Neuron (in vitro differentiated cells): ENCODE results near the gene DSCAML1.
"Not testable (repeated sequence)": the region's sequence is repeated elsewhere in the genome, so short reads cannot be mapped to it uniquely, and the experiment has no call there.

Experiments used
- H2AFZ ChIP-seq: one replicate; pipeline ENCODE4 v1.6.1; 2013; ENCODE audit warnings: low read depth, mild to moderate bottlenecking, inconsistent platforms, low read length, moderate library complexity
- H3K27me3 ChIP-seq: one replicate; pipeline ENCODE4 v1.6.1; 2013; ENCODE audit warnings: low read length; ENCODE audit not compliant: insufficient read depth
- H3K36me3 ChIP-seq: one replicate; pipeline ENCODE4 v1.6.1; 2013; ENCODE audit warnings: low read length; ENCODE audit not compliant: insufficient read depth
- H3K4me1 ChIP-seq: one replicate; pipeline ENCODE4 v1.6.1; 2013; ENCODE audit warnings: low read length; ENCODE audit not compliant: insufficient read depth
- H3K4me3 ChIP-seq: 2 replicates; pipeline ENCODE4 v1.5.1; 2013; ENCODE audit warnings: mild to moderate bottlenecking, low read length, moderate library complexity
- H3K9me3 ChIP-seq: one replicate; pipeline ENCODE4 v1.6.1; 2013; ENCODE audit warnings: low read length

Gene DSCAML1

GRCh38 chr11:117412653-117413275 lies 384.3 kb downstream of the DSCAML1 start:
- H3K27me3 ChIP-seq: no peaks in the 10 kb centered on the region
- H3K4me1 ChIP-seq: no peaks in the 10 kb centered on the region
- peaks cover 37% of the 10 kb centered on the region for H3K36me3 ChIP-seq
- no peak overlapping the region for H2AFZ ChIP-seq
- H3K9me3 ChIP-seq: peaks cover 1% of the 10 kb centered on the region
- H3K4me3 ChIP-seq: no peak overlapping the region

- Histone ChIP-seq H3K36me3 (peaks cover 41% of the 10 kb centered on the region), H3K4me3 (no peak overlapping the region), H3K4me1 (no peaks in the 10 kb centered on the region), H2AFZ (no peak overlapping the region), H3K27me3 (no peaks in the 10 kb centered on the region), H3K9me3 (peaks cover 1% of the 10 kb centered on the region)
Measured at GRCh38 chr11:117412176-117412575, 384.8 kb downstream of the DSCAML1 start.

- peaks cover 4% of the 10 kb centered on the region for H3K9me3 ChIP-seq
- H3K4me1 ChIP-seq: no peaks in the 10 kb centered on the region
- H2AFZ ChIP-seq: no peak overlapping the region
- H3K27me3 ChIP-seq: no peaks in the 10 kb centered on the region
- H3K4me3 ChIP-seq: no peak overlapping the region
- H3K36me3 ChIP-seq: peaks cover 41% of the 10 kb centered on the region
Measured at GRCh38 chr11:117411736-117412135, 385.3 kb downstream of the DSCAML1 start.

- Histone ChIP-seq H3K4me3 (no peak overlapping the region), H3K36me3 (peaks cover 41% of the 10 kb centered on the region), H2AFZ (no peak overlapping the region), H3K27me3 (no peaks in the 10 kb centered on the region), H3K9me3 (peaks cover 8% of the 10 kb centered on the region), H3K4me1 (no peaks in the 10 kb centered on the region)
Measured at GRCh38 chr11:117410861-117411710, 385.9 kb downstream of the DSCAML1 start.

GRCh38 chr11:117410238-117410637 lies 386.8 kb downstream of the DSCAML1 start:
- H3K4me1 ChIP-seq: no peaks in the 10 kb centered on the region
- H3K27me3 ChIP-seq: no peaks in the 10 kb centered on the region
- H2AFZ ChIP-seq: no peak overlapping the region
- peaks cover 43% of the 10 kb centered on the region for H3K36me3 ChIP-seq
- H3K4me3 ChIP-seq: no peak overlapping the region
- peaks cover 10% of the 10 kb centered on the region for H3K9me3 ChIP-seq

GRCh38 chr11:117409511-117409910 lies 387.5 kb downstream of the DSCAML1 start:
- no peaks in the 10 kb centered on the region for H3K4me1 ChIP-seq
- H3K4me3 ChIP-seq: no peak overlapping the region
- peaks cover 48% of the 10 kb centered on the region for H3K36me3 ChIP-seq
- peaks cover 14% of the 10 kb centered on the region for H3K9me3 ChIP-seq
- no peak overlapping the region for H2AFZ ChIP-seq
- no peaks in the 10 kb centered on the region for H3K27me3 ChIP-seq

- Histone ChIP-seq H3K36me3 (peaks cover 49% of the 10 kb centered on the region), H3K9me3 (peaks cover 12% of the 10 kb centered on the region), H3K27me3 (no peaks in the 10 kb centered on the region), H3K4me1 (no peaks in the 10 kb centered on the region), H2AFZ (no peak overlapping the region), H3K4me3 (no peak overlapping the region)
Measured at GRCh38 chr11:117408356-117408755, 388.7 kb downstream of the DSCAML1 start.

- Histone ChIP-seq H3K36me3 (peaks cover 47% of the 10 kb centered on the region), H3K27me3 (no peaks in the 10 kb centered on the region), H3K4me3 (no peak overlapping the region), H2AFZ (no peak overlapping the region), H3K9me3 (peaks cover 12% of the 10 kb centered on the region), H3K4me1 (no peaks in the 10 kb centered on the region)
Measured at GRCh38 chr11:117407016-117407415, 390.0 kb downstream of the DSCAML1 start.

- not testable (repeated sequence) for H3K27me3 ChIP-seq, H3K4me3 ChIP-seq, H3K4me1 ChIP-seq, H2AFZ ChIP-seq
- Histone ChIP-seq H3K9me3 (peaks cover 12% of the 10 kb centered on the region), H3K36me3 (peaks cover 38% of the 10 kb centered on the region)
Measured at GRCh38 chr11:117405898-117406297, 391.1 kb downstream of the DSCAML1 start.

GRCh38 chr11:117399100-117399840 lies 397.7 kb downstream of the DSCAML1 start:
- H3K4me1 ChIP-seq, H3K27me3 ChIP-seq, H3K4me3 ChIP-seq, H2AFZ ChIP-seq: not testable (repeated sequence)
- Histone ChIP-seq H3K36me3 (peaks cover 34% of the 10 kb centered on the region), H3K9me3 (peaks cover 13% of the 10 kb centered on the region)

- Histone ChIP-seq H3K9me3 (peaks cover 13% of the 10 kb centered on the region), H3K36me3 (peaks cover 40% of the 10 kb centered on the region)
- not testable (repeated sequence) for H3K4me1 ChIP-seq, H2AFZ ChIP-seq, H3K4me3 ChIP-seq, H3K27me3 ChIP-seq
Measured at GRCh38 chr11:117398618-117399017, 398.4 kb downstream of the DSCAML1 start.

- no peak overlapping the region for H3K4me3 ChIP-seq
- H3K4me1 ChIP-seq: no peaks in the 10 kb centered on the region
- H3K36me3 ChIP-seq: peaks cover 55% of the 10 kb centered on the region
- no peaks in the 10 kb centered on the region for H3K27me3 ChIP-seq
- peaks cover 13% of the 10 kb centered on the region for H3K9me3 ChIP-seq
- H2AFZ ChIP-seq: no peak overlapping the region
Measured at GRCh38 chr11:117396970-117397369, 400.0 kb downstream of the DSCAML1 start.

GRCh38 chr11:117395476-117395875 lies 401.5 kb downstream of the DSCAML1 start:
- H3K36me3 ChIP-seq: peaks cover 68% of the 10 kb centered on the region
- H3K9me3 ChIP-seq: peaks cover 13% of the 10 kb centered on the region
- H3K4me1 ChIP-seq: no peaks in the 10 kb centered on the region
- H3K4me3 ChIP-seq: no peak overlapping the region
- no peak overlapping the region for H2AFZ ChIP-seq
- H3K27me3 ChIP-seq: no peaks in the 10 kb centered on the region
